K562 (cell line): Measurements from ENCODE around the gene PCNX3. TPM values are rescaled to one million over a fixed set of nuclear protein-coding genes. Genes with fewer than 3 reads are reported as not detected.

Experiments
- ARID1B ChIP-seq: fragments of 450-650 bp; IDR thresholded peaks from 2 replicates; pipeline ENCODE4 v1.6.1; 2016; ENCODE audit warnings: antibody characterized with exemption, mild to moderate bottlenecking, inconsistent platforms
- CC2D1A ChIP-seq: fragments of 450-650 bp; IDR thresholded peaks from 2 replicates; pipeline ENCODE4 v1.6.1; 2017; ENCODE audit warnings: mild to moderate bottlenecking
- DPF2 ChIP-seq: fragments of 450-650 bp; IDR thresholded peaks from 2 replicates; pipeline ENCODE4 v1.6.1; 2016
- FOXM1 ChIP-seq, 2 experiments: fragments of 450-650 bp in 1 of 2; sonication (generic) in 1 of 2; formaldehyde crosslinking in 1 of 2; IDR thresholded peaks; 2 replicates each; pipeline versions ENCODE4 v1.6.1 to v1.9.0; 2017 to 2022; ENCODE audit warnings: low read depth in 2 of 2, mild to moderate bottlenecking in 2 of 2, missing genetic modification reagents in 1 of 2, moderate library complexity in 1 of 2
- HDAC1 ChIP-seq, 2 experiments: fragments of 450-650 bp; IDR thresholded peaks; 2 replicates each; pipeline ENCODE4 v1.6.1; 2016 to 2017; ENCODE audit warnings: inconsistent platforms in 1 of 2, mild to moderate bottlenecking in 1 of 2, moderate library complexity in 1 of 2
- KDM4B ChIP-seq, 2 experiments: fragments of 450-650 bp in 1 of 2; sonication (generic) in 1 of 2; IDR thresholded peaks; 2 replicates each; pipeline ENCODE4 v1.6.1; 2016 to 2017; ENCODE audit warnings: borderline replicate concordance in 2 of 2, antibody characterized with exemption in 1 of 2, low read depth in 1 of 2, mild to moderate bottlenecking in 1 of 2
- KLF13 ChIP-seq: fragments of 450-650 bp; IDR thresholded peaks from 2 replicates; pipeline ENCODE4 v1.6.1; 2016; ENCODE audit warnings: missing genetic modification characterization, low read depth, mild to moderate bottlenecking, missing compliant biosample characterization, moderate library complexity, borderline replicate concordance
- MIER1 ChIP-seq: fragments of 450-650 bp; IDR thresholded peaks from 2 replicates; pipeline ENCODE4 v1.6.1; 2016; ENCODE audit warnings: antibody characterized with exemption, mild to moderate bottlenecking, low read depth
- SIN3A ChIP-seq, 2 experiments: fragments of 150-350 bp in 1 of 2; IDR thresholded peaks; 2 replicates each; pipeline ENCODE4 v1.6.1; 2011 to 2016; ENCODE audit warnings: borderline replicate concordance in 2 of 2, low read depth in 2 of 2, low read length in 2 of 2, mild to moderate bottlenecking in 2 of 2, moderate library complexity in 2 of 2; ENCODE audit not compliant: control insufficient read depth in 1 of 2
- SMC3 ChIP-seq: conservative IDR thresholded peaks from 2 replicates; pipeline ENCODE4 v1.6.1; 2011; ENCODE audit warnings: low read depth, low read length, improper control_type of control experiment; ENCODE audit not compliant: insufficient read depth
- XRCC5 ChIP-seq: fragments of 200-400 bp; formaldehyde crosslinking; IDR thresholded peaks from 2 replicates; pipeline ENCODE4 v1.6.1; 2017; ENCODE audit warnings: low read depth, mild to moderate bottlenecking, low read length
- polyA plus RNA-seq, 8 experiments: library from polyadenylated mRNA; depleted of rRNA in 4 of 8; stranded (reverse) in 5 of 8; unstranded in 3 of 8; fragments of >200 nt; fragmentation: Nextera tagmentation in 2 of 8; fragmentation: Illumina TruSeq in 1 of 8; extraction: Ambion mirVana in 2 of 8; extraction: Trizol in 1 of 8; gene quantifications; 2 replicates each; pipeline versions ENCODE4 v1.2.1 to v1.2.3, GENCODE V29; 2011 to 2014; ENCODE audit warnings: inconsistent platforms in 1 of 8, missing spikeins in 1 of 8
- total RNA-seq, 7 experiments: library from RNA; depleted of rRNA in 6 of 7; stranded (reverse); fragments of >200 nt in 6 of 7; fragmentation: Illumina TruSeq in 2 of 7; extraction: Trizol in 2 of 7; gene quantifications; 2 replicates each; pipeline versions ENCODE4 v1.2.1 to v1.2.3, GENCODE V29; 2011 to 2021; ENCODE audit warnings: low replicate concordance in 1 of 7
- TF ChIP-seq, protein P1 (sequence below): sonication (generic); formaldehyde crosslinking; IDR thresholded peaks from 2 replicates; pipeline ENCODE4 v1.8.1; 2023; ENCODE audit warnings: mild to moderate bottlenecking, missing genetic modification reagents
- TF ChIP-seq, protein P2 (sequence below): sonication (generic); formaldehyde crosslinking; IDR thresholded peaks from 2 replicates; pipeline ENCODE4 v1.8.0; 2022; ENCODE audit warnings: missing genetic modification reagents, mild to moderate bottlenecking, borderline replicate concordance

PCNX3 gene
- total and polyA plus RNA-seq, 9 of the 15 experiments (the other 6 are each of a cell fraction or from before 2014, with no cell fraction given), result 0.11 to 47.8 (median 12.8) TPM

DNA sequence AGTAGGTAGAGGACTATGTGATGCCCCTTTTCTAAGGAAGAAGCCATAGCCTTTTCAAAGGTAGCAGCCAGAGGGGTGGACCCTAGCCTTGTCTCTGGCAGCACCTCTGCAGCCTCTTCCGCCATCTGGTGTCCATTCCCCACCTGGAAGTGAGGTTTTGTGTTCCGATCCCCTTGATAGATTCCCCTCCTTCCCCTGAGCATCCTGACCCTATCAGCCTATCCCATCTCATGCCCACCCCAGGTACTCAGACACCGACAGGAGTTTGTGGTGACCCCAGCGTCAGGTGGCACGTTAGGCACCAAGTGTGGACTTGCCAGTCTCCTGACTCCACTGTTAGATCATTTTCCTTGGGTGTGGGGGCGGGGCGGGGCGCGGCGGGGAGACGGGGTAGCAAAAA, 43.6 kb upstream of the PCNX3 start (continued):
- TF ChIP-seq HDAC1 (IDR thresholded peaks at IDR 0.05), result 0 out of 4 replicates have a peak, but pooled peaks of 1 of the 2 experiments have one; percentile 50
- TF ChIP-seq FOXM1 (IDR thresholded peaks at IDR 0.05; ENCODE audit: low read depth), result no peak
- 0 out of 2 replicates have a peak, but pooled peaks have one; percentile 12 for TF ChIP-seq FOXM1 (CRISPR knock-in tag; IDR thresholded peaks at IDR 0.05; ENCODE audit: low read depth)
- 0 out of 2 replicates have a peak, but pooled peaks have one; percentile 34 for TF ChIP-seq DPF2
- 0 out of 2 replicates have a peak, but pooled peaks have one; percentile 30 for TF ChIP-seq XRCC5
- peak in 1 of 2 experiments; percentile 48; a peak in 2 of 4 replicates for TF ChIP-seq SIN3A (IDR thresholded peaks at IDR 0.05; ENCODE audit: borderline replicate concordance in 2 of 2, control insufficient read depth in 1 of 2, low read depth in 2 of 2, low read length in 2 of 2)
- peak; percentile 66 for TF ChIP-seq SMC3
- 0 out of 2 replicates have a peak, but pooled peaks have one; percentile 38 for TF ChIP-seq KLF13 (tag)
- no peak for TF ChIP-seq KDM4B (IDR thresholded peaks at IDR 0.05; ENCODE audit: borderline replicate concordance in 2 of 2, low read depth in 1 of 2)
- TF ChIP-seq, protein P1, sequence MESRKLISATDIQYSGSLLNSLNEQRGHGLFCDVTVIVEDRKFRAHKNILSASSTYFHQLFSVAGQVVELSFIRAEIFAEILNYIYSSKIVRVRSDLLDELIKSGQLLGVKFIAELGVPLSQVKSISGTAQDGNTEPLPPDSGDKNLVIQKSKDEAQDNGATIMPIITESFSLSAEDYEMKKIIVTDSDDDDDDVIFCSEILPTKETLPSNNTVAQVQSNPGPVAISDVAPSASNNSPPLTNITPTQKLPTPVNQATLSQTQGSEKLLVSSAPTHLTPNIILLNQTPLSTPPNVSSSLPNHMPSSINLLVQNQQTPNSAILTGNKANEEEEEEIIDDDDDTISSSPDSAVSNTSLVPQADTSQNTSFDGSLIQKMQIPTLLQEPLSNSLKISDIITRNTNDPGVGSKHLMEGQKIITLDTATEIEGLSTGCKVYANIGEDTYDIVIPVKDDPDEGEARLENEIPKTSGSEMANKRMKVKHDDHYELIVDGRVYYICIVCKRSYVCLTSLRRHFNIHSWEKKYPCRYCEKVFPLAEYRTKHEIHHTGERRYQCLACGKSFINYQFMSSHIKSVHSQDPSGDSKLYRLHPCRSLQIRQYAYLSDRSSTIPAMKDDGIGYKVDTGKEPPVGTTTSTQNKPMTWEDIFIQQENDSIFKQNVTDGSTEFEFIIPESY (CRISPR knock-in tag), result 0 out of 2 replicates have a peak, but pooled peaks have one; percentile 28
- TF ChIP-seq, protein P2, sequence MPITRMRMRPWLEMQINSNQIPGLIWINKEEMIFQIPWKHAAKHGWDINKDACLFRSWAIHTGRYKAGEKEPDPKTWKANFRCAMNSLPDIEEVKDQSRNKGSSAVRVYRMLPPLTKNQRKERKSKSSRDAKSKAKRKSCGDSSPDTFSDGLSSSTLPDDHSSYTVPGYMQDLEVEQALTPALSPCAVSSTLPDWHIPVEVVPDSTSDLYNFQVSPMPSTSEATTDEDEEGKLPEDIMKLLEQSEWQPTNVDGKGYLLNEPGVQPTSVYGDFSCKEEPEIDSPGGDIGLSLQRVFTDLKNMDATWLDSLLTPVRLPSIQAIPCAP (CRISPR knock-in tag), result no peak
- TF ChIP-seq ARID1B, result 0 out of 2 replicates have a peak, but pooled peaks have one; percentile 9
- TF ChIP-seq MIER1, result no peak
- TF ChIP-seq CC2D1A, result peak; percentile 58; the same call in 1 of the 2 replicates
- TF ChIP-seq, all 486 proteins: peak for 36
